A549 (cell line): ENCODE data around the gene DBH. TPM values are rescaled to one million over a fixed set of nuclear protein-coding genes. Genes with fewer than 3 reads are reported as not detected.
A peak's percentile ranks its signal among the peaks of the same experiment; 100 is the strongest.

Experiments used
- ATAC-seq, 2 experiments: fragments of 200-7000 bp in 1 of 2; fragments of >200 bp in 1 of 2; cut with Nextera tagmentation in 1 of 2; cut with Tn5 transposase in 1 of 2; 3 replicates each; pipeline versions ENCODE4 v1.8.0 to v1.9.1; 2018 to 2020; ENCODE audit warnings: mild to moderate bottlenecking in 1 of 2, moderate library complexity in 1 of 2
- CTCF ChIA-PET: fragments of 300-600 bp; sonication (Branson Sonifier 250); formaldehyde crosslinking; extraction: SDS; loops from one replicate; lab custom pipeline; 2021; ENCODE audit warnings: antibody characterized with exemption, inconsistent platforms; lab: Yijun Ruan, JAX
- POLR2A ChIA-PET: fragments of 350-600 bp; formaldehyde crosslinking; extraction: SDS; loops from one replicate; lab custom pipeline; 2021; ENCODE audit warnings: antibody characterized with exemption, inconsistent platforms; lab: Yijun Ruan, JAX
- DNase-seq, 2 experiments: peaks; one replicate each; pipeline versions ENCODE4 v3.0.0 to v3.0.0-alpha.2; 2011 to 2016; ENCODE audit warnings: low read depth in 1 of 2, low spot score in 1 of 2
- FAIRE-seq: peaks from 2 replicates; lab custom pipeline; 2011; peaks lifted over from hg19 to GRCh38; lab: Jason Lieb, UNC
- H3K27ac ChIP-seq, 2 experiments: fragments of >200 bp; sonication (Bioruptor Twin); formaldehyde crosslinking; 3 replicates each; pipeline ENCODE4 v1.5.1; 2016 to 2017
- H3K4me1 ChIP-seq: fragments of >200 bp; sonication (Bioruptor Twin); formaldehyde crosslinking; 3 replicates; pipeline ENCODE4 v1.6.1; 2016
- H3K4me2 ChIP-seq: fragments of >200 bp; sonication (Bioruptor Twin); formaldehyde crosslinking; 3 replicates; pipeline ENCODE4 v1.6.1; 2016
- H3K4me3 ChIP-seq: fragments of >200 bp; sonication (Bioruptor Twin); formaldehyde crosslinking; 3 replicates; pipeline ENCODE4 v1.5.1; 2016
- H3K9me3 ChIP-seq: fragments of >200 bp; sonication (Bioruptor Twin); formaldehyde crosslinking; 3 replicates; pipeline ENCODE4 v1.6.1; 2016
- BCL3 ChIP-seq: fragments of >200 bp; sonication (Bioruptor Twin); formaldehyde crosslinking; IDR thresholded peaks from 3 replicates; pipeline ENCODE4 v1.6.1; 2016
- BHLHE40 ChIP-seq: IDR thresholded peaks from 2 replicates; pipeline ENCODE4 v1.6.1; 2012; ENCODE audit warnings: low read depth, low read length, inconsistent platforms
- CBX8 ChIP-seq: fragments of 200-600 bp; sonication (generic); IDR thresholded peaks from 2 replicates; pipeline ENCODE4 v1.6.1; 2016
- CEBPB ChIP-seq, 2 experiments: fragments of >200 bp in 1 of 2; sonication (Bioruptor Twin) in 1 of 2; formaldehyde crosslinking in 1 of 2; IDR thresholded peaks; 2 replicates each; pipeline ENCODE4 v1.6.1; 2012 to 2016
- CHD4 ChIP-seq: fragments of 200-600 bp; sonication (generic); IDR thresholded peaks from 2 replicates; pipeline ENCODE4 v1.6.1; 2016; ENCODE audit warnings: antibody characterized with exemption, mild to moderate bottlenecking, borderline replicate concordance
- CTCF ChIP-seq: fragments of >200 bp; sonication (Bioruptor Twin); formaldehyde crosslinking; IDR thresholded peaks from 3 replicates; pipeline ENCODE4 v1.5.1; 2016
- EHF ChIP-seq: fragments of 250-450 bp; sonication (Bioruptor Pico); IDR thresholded peaks from 2 replicates; pipeline ENCODE4 v1.5.0; 2020; ENCODE audit warnings: mild to moderate bottlenecking
- FOXS1 ChIP-seq: fragments of 250-450 bp; sonication (Bioruptor Pico); IDR thresholded peaks from 2 replicates; pipeline ENCODE4 v1.5.0; 2020; ENCODE audit warnings: mild to moderate bottlenecking, moderate library complexity
- GATA3 ChIP-seq: IDR thresholded peaks from 2 replicates; pipeline ENCODE4 v1.6.1; 2012; ENCODE audit warnings: borderline replicate concordance
- HES2 ChIP-seq: fragments of >200 bp; sonication (Bioruptor Twin); formaldehyde crosslinking; IDR thresholded peaks from 2 replicates; pipeline ENCODE4 v1.6.1; 2016
- HEYL ChIP-seq: fragments of 250-450 bp; sonication (Bioruptor Pico); IDR thresholded peaks from 2 replicates; pipeline ENCODE4 v1.8.0; 2021; ENCODE audit warnings: mild to moderate bottlenecking, moderate library complexity
- HOXA7 ChIP-seq: fragments of 250-450 bp; sonication (Bioruptor Pico); IDR thresholded peaks from 2 replicates; pipeline ENCODE4 v1.5.0; 2020; ENCODE audit warnings: mild to moderate bottlenecking, moderate library complexity
- JUN ChIP-seq, 2 experiments: fragments of >200 bp; sonication (Bioruptor Twin); formaldehyde crosslinking; IDR thresholded peaks; 2 replicates in 1 of 2; 3 replicates in 1 of 2; pipeline ENCODE4 v1.6.1; 2016 to 2017
- JUNB ChIP-seq: fragments of >200 bp; sonication (Bioruptor Twin); formaldehyde crosslinking; IDR thresholded peaks from 2 replicates; pipeline ENCODE4 v1.6.1; 2016
- KDM1A ChIP-seq: fragments of 200-600 bp; sonication (generic); IDR thresholded peaks from 2 replicates; pipeline ENCODE4 v1.6.1; 2016; ENCODE audit warnings: low read depth, mild to moderate bottlenecking
- KDM5A ChIP-seq: fragments of 200-600 bp; sonication (generic); IDR thresholded peaks from 2 replicates; pipeline ENCODE4 v1.6.1; 2016; ENCODE audit warnings: antibody characterized with exemption, mild to moderate bottlenecking
- MAFK ChIP-seq: fragments of 450-650 bp; IDR thresholded peaks from 2 replicates; pipeline ENCODE4 v1.6.1; 2014; ENCODE audit not compliant: partially characterized antibody
- MYC ChIP-seq: IDR thresholded peaks from 2 replicates; pipeline ENCODE4 v1.6.1; 2012; ENCODE audit warnings: mild to moderate bottlenecking, inconsistent platforms, low read length, improper control_type of control experiment, borderline replicate concordance
- NR3C1 ChIP-seq: fragments of >200 bp; sonication (Bioruptor Twin); formaldehyde crosslinking; IDR thresholded peaks from 3 replicates; pipeline ENCODE4 v1.6.1; 2017
- POLR2A ChIP-seq: IDR thresholded peaks from 2 replicates; pipeline ENCODE4 v1.6.1; 2012; ENCODE audit warnings: mild to moderate bottlenecking, low read length
- RARB ChIP-seq: fragments of 250-450 bp; sonication (Bioruptor Pico); IDR thresholded peaks from 2 replicates; pipeline ENCODE4 v1.8.0; 2021; ENCODE audit warnings: mild to moderate bottlenecking, moderate library complexity
- RCOR1 ChIP-seq: fragments of 150-350 bp; IDR thresholded peaks from 2 replicates; pipeline ENCODE4 v1.6.1; 2014; ENCODE audit warnings: antibody characterized with exemption, low read length, low read depth
- RFX5 ChIP-seq: fragments of 450-650 bp; IDR thresholded peaks from 2 replicates; pipeline ENCODE4 v1.7.1; 2014; ENCODE audit warnings: antibody characterized with exemption, mild to moderate bottlenecking, moderate library complexity
- SREBF2 ChIP-seq: fragments of 450-650 bp; IDR thresholded peaks from 2 replicates; pipeline ENCODE4 v1.6.1; 2014; ENCODE audit warnings: mild to moderate bottlenecking, moderate library complexity
- USF2 ChIP-seq: fragments of 450-650 bp; IDR thresholded peaks from 2 replicates; pipeline ENCODE4 v1.6.1; 2014; ENCODE audit warnings: antibody characterized with exemption
- WGBS: methylation state at CpG from one replicate; pipeline ENCODE4 v1.1.6; 2017; ENCODE audit errors: missing lambda C conversion rate; 5-methylcytosine and 5-hydroxymethylcytosine counted together
- polyA plus RNA-seq, 4 experiments: library from polyadenylated mRNA; depleted of rRNA in 3 of 4; stranded (reverse); fragments of >200 nt; fragmentation: RNase III in 1 of 4; extraction: RNeasy Plus Mini Kit Qiagen cat#74134 plus additional on column Dnase treatment in 1 of 4; gene quantifications; 2 replicates in 3 of 4; 3 replicates in 1 of 4; pipeline ENCODE4 v1.2.3, GENCODE V29; 2011 to 2017

DBH gene
- polyA plus RNA-seq, 2 of the 4 experiments (the other 2 are of a cell fraction): not detected

- POLR2A ChIA-PET: no interaction called here
- ATAC-seq: no peak
- CTCF ChIA-PET: interaction anchor here (1.5 kb wide), 1 partner anchor 78 kb away, joined by 3 read pairs; no protein-coding TSS in a partner anchor
- no peaks in the 10 kb centered on the region for H3K4me1 ChIP-seq
- H3K9me3 ChIP-seq: no peaks in the 10 kb centered on the region
- no peak overlapping the region for H3K27ac ChIP-seq
- no peak for FAIRE-seq
- no peak overlapping the region for H3K4me3 ChIP-seq
- 36% methylated on average over 7 of the region's 7 CpGs for WGBS
- TF ChIP-seq HOXA7 (CRISPR knock-in tag) (no peak), HEYL (CRISPR knock-in tag) (no peak), JUN (IDR thresholded peaks at IDR 0.05) (no peak), CHD4 (no peak), MYC (no peak), RFX5 (no peak), POLR2A (no peak), EHF (no peak), MAFK (no peak), KDM1A (no peak), FOXS1 (no peak), BHLHE40 (no peak), HES2 (no peak), NR3C1 (no peak), JUNB (no peak), RARB (no peak), SREBF2 (no peak), CEBPB (IDR thresholded peaks at IDR 0.05) (no peak), BCL3 (no peak), GATA3 (no peak)
- TF ChIP-seq, all 56 proteins: peak for 0
- DNase-seq: no peak
- H3K4me2 ChIP-seq: no peak overlapping the region
These were observed 13.0 kb downstream of the DBH start for GRCh38 chr9:133649194-133649593.

GRCh38 chr9:133650026-133650425, 13.9 kb downstream of the DBH start:
- 54% methylated on average over 12 of the region's 12 CpGs for WGBS
- Histone ChIP-seq H3K4me2 (no peak overlapping the region), H3K4me3 (no peak overlapping the region), H3K9me3 (no peaks in the 10 kb centered on the region), H3K27ac (no peak overlapping the region), H3K4me1 (no peaks in the 10 kb centered on the region)
- no peak for FAIRE-seq
- no peak for ATAC-seq
- CTCF ChIA-PET: interaction anchor here (1.5 kb wide), 1 partner anchor 77 kb away, joined by 3 read pairs; no protein-coding TSS in a partner anchor
- DNase-seq: no peak
- TF ChIP-seq MAFK: no peak
- no peak for TF ChIP-seq HES2
- TF ChIP-seq KDM1A: no peak
- no peak for TF ChIP-seq CTCF
- no peak for TF ChIP-seq RFX5
- TF ChIP-seq HEYL (CRISPR knock-in tag): no peak
- no peak for TF ChIP-seq EHF
- TF ChIP-seq CEBPB (IDR thresholded peaks at IDR 0.05): no peak
- TF ChIP-seq KDM5A: no peak
- no peak for TF ChIP-seq POLR2A
- no peak for TF ChIP-seq CBX8
- no peak for TF ChIP-seq MYC
- POLR2A ChIA-PET: no interaction called here

GRCh38 chr9:133653638-133654037, 17.5 kb downstream of the DBH start:
- POLR2A ChIA-PET: no interaction called here
- 32% methylated on average over 9 of the region's 9 CpGs for WGBS
- peaks cover 10% of the 10 kb centered on the region; the same call in 2 of the 3 replicates for H3K4me1 ChIP-seq
- no peak overlapping the region for H3K4me2 ChIP-seq
- H3K9me3 ChIP-seq: no peaks in the 10 kb centered on the region
- H3K4me3 ChIP-seq: no peak overlapping the region
- CTCF ChIA-PET: interaction anchor here (0.6 to 0.8 kb wide), 3 partner anchors 10 to 603 kb away, joined by 3 read pairs; no protein-coding TSS in a partner anchor
- ATAC-seq: no peak
- no peak overlapping the region for H3K27ac ChIP-seq
- no peak for TF ChIP-seq RCOR1
- peak; percentile 41; the same call in 1 of the 2 replicates for TF ChIP-seq USF2
- TF ChIP-seq, all 56 proteins: peak for 1
- FAIRE-seq (no peak), DNase-seq (no peak)
